GM19351 (cell line): ENCODE results near the gene FARSB.
"Not testable (repeated sequence)": the region's sequence is repeated elsewhere in the genome, so short reads cannot be mapped to it uniquely, and the experiment has no call there.

Experiments used
- ATAC-seq: cut with Tn5 transposase; IDR thresholded peaks from one replicate; pipeline ENCODE4 v1.9.1; 2021; ENCODE audit warnings: mild to moderate bottlenecking, moderate library complexity; ENCODE audit not compliant: unreplicated experiment

FARSB gene

DNA sequence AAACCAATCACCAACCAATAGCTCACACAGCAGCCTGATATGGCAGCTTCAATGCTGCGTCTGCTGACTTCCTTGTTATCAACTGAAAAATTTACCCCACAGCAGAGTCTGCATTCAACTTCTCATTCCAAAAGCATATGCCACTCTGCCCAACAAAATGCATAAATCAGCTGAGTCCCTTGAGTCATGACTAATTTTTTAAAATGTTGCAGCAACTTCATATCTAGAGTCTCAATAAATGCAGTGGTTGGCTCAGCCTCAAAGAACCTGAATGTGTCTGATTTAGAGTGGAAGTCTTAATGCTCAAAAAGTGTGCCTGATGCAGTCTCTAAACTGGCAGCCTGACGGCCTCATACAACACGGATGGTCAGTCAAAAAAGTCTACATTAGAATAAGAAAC is 46.5 kb downstream of the FARSB start:
- ATAC-seq, result no peak

DNA sequence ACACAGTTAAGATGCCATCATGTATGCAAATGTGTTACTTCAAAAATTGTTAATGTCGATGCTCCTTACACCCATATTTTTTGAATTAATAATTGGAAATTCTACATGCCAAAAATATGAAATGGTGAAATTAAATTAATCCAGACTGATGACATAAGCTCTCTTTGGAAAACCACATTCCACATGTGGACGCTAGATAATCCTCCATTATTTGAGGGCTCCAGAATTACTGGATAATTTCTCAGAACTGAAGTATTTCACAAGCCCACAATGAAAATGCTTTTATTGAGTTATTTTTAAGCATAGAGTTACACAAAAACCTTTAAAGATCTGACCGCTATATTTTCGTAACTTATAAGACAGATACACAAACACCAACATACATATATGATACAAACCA is 47.8 kb downstream of the FARSB start:
- no peak for ATAC-seq

DNA sequence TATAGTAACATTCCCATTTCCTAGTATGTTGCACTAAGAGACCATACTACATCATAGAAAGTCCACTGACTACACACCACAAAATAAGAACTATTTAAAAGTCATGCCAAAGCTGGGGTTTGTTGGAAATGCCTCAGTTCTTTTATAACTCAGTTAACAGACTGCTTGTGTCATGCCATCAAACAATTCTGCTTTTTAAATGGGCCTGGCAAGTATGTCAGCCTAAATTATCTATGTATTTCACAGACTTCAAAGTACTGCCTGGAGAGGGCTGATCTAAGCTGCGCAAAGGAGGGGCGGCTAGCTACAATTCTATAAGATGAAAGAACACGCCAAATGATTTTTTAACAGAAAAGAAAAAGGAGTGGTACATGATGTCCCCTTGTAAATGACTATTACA is 49.6 kb downstream of the FARSB start:
- no peak for ATAC-seq

DNA sequence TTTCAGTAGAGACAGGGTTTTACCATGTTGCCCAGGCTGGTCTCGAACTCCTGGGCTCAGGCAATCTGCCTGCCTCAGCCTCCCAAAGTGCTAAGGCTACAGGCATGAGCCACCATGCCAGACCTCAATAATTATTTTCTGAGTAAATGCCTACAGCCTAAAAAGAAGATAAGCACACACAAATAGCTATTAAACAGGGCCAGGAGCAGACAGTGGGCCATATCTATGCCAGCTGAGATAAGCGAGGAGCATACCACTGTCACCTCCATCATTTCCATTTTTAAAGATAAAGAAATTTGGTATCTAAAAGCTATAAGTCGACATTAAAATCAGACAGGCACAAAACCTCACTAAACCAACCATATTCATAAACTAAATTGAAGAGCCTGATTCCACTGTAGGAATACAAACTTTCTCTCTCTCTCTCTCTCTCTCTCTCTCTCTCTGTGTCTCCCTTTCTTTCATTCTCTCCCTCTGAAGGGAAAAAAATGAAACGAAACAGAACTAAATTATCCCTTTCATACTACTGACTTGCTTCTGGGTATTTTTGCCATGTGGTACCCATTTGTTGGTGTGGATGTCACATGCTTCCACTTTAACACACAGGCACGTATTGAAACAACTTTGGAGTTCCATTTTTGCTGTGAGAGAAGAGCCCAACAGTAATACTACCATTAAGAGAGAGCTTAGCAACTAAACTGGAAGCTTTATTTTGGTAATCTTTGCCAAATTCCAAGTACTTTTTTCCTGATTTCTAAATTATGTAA is 51.0 kb downstream of the FARSB start:
- ATAC-seq, result no peak

DNA sequence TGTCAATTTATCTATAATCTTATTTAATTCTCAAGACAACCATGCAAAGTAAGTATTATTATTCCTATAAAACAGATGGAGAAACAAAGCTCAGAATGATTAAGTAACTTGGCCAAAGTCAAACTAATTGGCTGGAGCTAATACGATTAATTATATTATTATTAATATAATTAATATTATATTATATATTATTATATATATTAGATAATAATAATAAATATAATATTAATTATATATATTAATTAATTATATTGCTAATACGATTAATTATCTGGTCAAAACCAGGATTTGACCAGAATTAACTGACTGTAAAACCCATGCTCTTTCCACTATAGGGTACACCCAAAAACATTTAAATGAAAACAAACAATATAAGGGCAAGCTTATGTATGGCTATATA is 52.4 kb downstream of the FARSB start:
- ATAC-seq, result no peak

DNA sequence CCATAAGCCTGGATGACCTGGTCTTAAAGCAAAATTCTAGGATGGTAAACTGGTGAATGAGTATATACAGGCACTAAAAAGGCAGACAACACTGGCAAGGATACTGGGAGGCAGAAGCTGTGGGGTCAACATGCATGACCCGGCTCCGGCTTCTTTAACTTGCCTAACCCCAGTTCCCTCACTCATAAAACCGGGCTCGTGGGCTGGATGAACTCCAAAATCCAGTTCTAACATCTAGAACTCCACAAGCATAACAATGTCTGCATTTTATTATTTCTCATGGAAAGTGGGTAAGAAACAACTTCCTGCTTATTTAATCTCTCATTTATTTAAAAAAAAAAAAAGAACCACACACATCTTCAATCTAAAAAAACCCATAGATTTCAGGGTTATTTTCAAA is 57.3 kb downstream of the FARSB start:
- ATAC-seq, result no peak

DNA sequence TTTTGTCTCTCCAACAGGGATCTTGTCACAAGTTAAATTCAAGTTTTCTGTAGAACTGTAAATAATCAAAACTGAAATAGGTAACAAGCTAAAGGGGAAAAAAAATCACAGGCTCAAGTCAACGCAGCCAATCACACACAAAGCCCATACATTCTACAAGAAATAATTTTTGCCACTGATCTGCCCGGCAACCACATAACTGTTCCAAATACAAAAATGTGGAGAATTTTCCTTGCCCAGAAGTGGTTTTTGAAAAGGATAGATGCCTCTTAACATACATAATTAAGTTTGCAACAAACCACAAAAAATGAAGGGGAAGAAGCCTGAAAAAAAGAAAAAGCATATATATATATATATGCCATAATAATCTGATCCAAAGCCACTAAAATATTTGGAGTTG is 60.3 kb downstream of the FARSB start:
- no peak for ATAC-seq

DNA sequence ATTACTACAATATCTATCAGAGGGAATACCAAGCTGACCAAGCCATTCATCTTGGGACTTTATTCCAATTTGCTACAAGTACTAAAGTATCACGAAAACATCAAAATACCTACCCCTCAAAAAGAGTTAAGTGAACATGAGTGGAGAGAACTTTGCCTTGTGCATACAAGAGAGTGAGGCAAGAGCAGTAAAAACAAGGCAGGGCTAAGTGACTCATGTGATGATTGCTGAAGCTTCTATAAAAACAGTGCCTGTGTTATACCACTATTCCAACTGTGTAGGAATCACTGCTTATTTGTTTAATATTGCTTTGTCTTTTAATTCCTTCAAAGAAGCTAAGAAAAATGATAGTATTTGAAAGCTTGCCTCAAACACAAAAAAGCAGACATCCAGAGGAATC is 61.2 kb downstream of the FARSB start:
- no peak for ATAC-seq

DNA sequence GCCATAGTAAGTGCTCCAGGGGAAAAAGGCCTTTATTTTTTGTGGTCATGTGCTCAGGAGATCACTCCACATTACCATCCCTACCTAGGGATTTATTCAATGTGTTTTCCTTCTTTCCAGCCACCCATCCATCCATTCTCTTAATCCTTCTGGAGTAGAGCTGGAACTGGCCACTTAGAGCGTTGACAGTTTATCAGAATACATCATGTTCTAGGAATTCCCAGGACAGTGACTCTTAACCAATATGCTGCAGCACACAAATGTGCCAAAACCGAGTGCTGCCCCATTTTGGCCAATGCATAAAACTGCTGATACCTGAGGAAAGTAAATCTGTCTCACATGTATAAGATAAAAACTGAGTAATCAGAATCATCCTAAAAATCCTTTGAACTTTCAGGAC is 63.7 kb downstream of the FARSB start:
- no peak for ATAC-seq

DNA sequence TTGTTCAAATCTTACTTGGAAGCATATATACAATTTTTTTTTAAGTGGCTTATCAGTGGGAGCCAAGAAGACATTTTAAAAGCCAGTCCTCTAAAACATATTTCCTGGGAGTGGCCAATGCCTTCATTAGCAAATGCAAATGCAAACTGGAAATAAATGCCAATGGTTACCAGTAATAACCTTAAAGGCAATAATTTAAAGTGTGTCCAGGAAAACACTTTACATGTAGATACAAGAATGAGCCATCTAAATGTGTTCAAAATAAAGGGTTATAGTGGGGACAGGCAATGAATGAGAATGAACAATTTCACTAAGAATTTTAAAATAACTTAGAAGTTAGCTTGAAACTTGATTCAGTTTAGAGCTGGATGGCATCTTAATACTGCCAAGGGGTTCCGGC is 64.2 kb downstream of the FARSB start:
- no peak for ATAC-seq

DNA sequence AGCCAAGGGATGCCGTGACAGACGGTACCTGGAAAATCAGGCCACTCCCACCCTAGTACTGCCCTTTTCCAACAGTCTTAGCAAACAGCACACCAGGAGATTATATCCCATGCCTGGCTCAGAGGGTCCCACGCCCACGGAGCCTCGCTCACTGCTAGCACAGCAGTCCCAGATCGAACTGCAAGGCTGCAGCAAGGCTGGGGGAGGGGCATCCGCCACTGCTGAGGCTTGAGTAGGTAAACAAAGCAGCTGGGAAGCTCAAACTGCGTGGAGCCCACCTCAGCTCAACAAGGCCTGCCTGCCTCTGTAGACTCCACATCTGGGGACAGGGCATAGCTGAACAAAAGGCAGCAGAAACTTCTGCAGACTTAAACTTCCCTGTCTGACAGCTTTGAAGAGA is 71.3 kb downstream of the FARSB start:
- ATAC-seq, result not testable (repeated sequence)

DNA sequence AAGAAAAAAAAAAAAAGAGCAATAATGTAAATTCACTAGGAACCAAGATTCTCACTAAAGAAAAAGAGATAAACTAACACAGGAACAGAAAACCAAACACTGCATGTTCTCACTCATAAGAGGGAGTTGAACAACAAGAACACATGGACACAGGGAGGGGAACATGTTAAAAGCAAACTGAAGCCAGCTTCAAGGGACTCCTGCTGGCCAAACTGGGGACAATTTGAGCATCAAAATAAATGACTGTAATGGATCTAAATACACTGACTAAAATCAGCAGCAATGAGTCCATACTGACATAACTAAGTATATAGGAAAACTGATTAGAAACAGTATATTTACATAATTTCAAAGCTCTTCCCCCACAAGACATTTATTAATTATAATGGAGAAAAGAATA is 73.0 kb downstream of the FARSB start:
- no peak for ATAC-seq

DNA sequence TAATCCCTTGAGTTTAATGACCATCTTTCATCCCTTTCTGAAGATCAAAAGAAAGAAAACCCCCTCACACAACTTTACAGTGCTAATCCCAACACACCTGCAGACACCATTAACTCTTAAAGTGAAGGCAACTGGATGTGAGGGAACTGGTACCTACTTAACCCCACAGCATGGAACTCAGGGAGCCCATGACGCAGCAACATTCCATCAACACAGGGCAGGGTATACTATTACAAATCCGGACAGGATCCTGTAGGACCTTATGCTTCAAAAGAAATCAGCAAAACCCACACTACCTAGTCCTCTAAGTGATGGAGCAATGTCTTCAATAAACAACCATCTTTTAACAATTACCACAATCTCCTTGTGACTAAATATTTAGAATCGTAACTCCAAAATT is 78.6 kb downstream of the FARSB start:
- no peak for ATAC-seq

DNA sequence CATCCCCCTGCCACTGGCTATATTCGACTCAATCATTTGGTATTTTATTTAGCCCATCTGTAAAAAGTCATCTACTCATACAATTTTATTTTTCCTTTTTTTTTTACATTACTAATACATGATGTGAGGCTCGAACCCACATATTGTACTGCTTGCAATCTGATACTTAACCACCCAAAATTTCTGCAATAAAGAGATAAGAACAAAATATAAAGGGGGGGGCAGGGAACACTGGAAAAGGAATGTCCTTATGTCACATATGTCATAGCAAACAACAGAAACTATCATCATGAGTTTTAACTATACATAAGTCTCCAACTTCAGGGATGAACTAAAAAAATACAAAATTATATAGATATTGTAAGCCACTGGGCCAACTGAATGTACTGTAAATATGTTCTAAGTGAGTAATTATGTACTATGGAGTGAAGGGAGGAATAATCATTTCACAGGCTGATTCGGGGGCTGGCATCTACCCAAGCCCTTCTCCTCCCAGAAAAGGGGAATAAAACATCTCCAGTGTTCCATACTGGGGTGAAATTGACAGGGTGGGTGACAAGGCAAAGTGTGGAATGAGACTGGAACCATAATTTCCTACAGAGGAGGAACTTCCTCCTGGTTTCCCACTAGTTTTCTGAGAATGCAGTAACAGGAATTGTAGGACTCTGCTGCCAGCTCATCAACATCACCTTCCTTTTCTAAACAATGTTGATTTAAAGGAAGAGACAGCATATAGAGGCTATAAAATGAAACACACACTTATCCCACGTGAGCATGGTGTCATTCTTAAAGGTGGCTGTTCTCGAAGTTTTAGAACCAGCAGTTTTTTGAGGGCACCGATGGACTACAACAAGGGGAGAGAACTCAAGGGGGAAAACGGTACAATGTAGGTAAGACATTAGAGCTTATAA is 79.5 kb downstream of the FARSB start:
- no peak for ATAC-seq

DNA sequence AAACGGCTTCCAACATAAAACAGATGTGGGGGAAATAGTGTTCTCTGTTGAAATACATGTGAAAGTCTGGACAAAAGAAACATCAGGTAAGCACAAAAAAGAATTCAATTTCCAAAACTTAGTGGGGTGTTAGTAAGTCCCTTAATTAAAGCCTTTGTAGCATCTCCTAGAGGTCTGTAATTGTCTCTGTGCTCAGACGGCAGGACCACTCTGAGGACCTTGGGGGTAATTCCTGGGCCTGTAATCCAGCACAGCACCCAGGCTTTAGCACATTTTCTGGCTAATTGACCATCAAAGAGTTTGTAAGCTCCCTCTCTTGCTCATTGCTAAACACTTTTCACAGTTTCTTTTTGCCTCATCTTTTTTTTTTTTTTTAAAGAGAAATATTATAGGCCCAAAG is 80.3 kb downstream of the FARSB start:
- no peak for ATAC-seq

DNA sequence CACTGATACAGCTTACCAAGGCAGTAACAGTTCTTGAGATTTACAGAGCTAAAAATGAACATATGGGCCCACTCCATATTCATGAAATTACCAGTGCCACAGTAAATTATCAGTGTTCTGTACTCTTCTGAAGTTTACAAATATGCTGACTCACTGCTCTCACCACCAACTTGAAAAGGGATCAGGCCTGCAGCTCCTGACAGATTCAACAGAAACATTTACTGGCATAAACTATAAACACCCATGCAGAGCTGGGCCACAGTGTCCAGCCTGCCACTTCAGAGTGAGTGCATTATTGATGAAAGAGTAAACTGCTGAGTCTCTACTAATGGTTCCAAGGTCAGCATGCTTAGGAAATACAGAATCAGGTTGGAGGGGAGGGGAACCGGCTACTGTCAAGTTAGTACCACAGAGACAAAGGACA is 83.1 kb downstream of the FARSB start:
- no peak for ATAC-seq

DNA sequence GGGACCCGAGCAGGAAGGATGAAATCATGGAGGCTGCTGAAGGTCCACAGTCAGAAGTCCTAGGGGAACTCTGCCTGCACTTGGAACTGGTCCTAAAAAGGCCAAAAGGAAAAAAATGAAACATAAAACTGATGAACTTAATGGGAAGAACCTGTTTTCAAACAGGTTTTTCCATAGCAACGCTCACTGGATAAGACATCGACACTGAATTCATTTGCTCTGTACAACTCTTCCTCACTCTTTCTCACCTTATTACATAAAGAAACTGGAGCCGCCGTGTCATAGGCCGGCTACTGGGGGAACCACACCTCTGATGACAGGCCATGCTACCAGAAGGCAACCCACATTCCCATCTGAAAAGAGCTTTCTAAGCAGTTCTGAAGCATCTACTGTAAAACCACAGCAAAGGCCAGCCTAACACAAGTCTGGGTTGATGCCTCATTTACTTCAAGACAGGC is 83.6 kb downstream of the FARSB start:
- ATAC-seq, result no peak

DNA sequence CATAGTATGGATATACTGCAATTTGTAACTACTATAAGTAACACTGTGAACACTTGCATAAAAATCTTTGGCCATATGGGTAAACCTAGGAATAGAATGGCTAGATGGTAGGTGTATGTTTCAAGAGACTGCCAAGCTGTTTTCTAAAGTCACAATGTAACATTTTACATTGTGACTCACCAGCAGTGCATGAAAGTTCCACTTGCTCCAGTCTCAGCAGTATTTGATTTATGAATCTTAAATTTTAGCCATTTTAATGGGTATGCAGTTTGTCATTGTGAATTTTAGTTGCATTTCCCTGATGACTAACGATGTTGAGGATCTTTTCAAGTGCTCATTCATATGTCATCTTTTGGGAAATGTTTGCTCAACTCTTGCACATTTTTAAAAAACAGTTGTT is 86.1 kb downstream of the FARSB start:
- no peak for ATAC-seq

DNA sequence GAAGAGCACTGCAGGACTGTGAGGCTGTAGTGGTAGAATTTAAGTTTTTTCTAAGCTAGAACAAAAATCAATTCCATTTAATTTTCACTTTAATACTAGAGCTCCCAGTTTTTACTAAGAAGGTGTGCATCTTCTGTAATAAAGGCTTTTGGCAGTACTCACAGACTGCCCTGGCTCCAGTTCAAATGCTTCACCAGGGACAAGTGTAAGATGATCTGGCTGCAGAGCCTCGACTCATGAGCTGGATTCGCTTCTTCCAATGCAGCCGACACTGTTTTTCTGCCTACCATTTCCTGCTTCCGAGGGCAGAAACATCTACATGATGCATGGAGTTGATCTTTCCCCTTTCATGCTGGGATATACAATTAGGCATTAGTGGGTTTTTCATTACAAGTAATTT is 87.0 kb downstream of the FARSB start:
- no peak for ATAC-seq

DNA sequence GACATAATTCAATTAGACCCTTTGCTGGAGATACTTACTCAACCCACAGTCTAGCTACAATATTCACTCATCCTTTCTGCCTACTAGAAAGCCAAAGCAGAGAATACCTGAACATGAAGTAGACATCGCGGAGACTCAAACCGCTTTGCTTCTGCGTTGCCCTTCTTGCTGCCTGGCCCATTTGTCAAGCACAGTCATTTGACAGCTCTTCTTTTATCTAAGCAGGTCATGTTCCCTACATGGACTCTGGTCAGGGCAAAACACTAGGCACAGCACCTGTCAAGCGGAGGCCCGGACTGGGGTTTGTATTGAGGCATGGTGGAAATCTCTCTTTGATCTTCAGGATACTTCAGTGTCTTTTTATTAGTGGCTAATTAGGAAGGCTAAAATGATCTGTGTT is 89.7 kb downstream of the FARSB start:
- ATAC-seq, result no peak

DNA sequence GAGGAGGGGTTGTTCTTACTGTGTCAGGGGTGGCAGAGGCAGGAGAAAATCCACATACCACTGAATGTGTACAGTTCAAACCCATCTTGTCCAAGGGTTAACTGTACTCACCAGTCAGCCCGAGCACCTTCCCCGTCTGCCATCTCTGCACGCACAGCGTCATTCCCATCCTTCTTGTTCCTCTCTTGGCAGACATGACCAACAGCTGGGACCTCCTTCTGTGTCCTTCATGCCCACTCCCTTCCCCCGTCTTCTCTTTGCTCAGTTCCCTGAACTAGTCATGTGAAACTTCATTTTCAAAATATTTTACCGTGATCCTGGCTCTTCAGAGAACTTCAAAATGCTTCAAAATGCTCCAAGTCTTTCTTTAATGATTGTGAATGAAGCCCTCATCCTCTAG is 92.0 kb downstream of the FARSB start:
- no peak for ATAC-seq

DNA sequence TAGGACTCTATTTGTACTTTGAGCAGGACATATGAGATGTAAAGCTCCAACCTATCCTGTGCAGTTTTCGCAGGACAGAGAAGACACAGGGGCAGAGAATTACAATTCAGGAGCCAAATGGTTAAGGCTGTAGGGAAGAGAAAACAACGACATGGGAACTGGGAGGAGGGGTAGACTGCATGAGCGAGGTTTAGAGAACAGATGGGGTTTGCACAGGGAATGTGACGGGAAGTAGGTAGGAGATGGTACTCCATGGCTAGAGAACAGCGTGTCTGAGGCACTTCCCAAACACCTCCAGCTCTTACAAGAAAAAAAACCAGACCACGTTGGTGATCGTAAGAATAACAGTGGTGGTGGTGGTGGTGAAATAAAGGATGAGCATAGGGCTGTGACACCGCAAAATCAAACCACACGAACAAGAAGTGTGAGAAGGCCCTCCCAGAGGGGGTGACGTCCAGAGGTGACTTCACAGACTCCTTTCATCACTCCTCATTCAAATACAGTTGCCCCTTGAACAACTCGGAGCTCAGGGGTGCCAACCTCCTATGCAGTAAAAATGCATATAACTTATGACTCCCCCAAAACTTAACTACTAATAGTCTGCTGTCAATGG is 92.7 kb downstream of the FARSB start:
- ATAC-seq, result no peak
